Gastrocnemius medialis (tissue), 4 donors: ENCODE results near the gene CHN2.

Experiments used
- CTCF ChIP-seq, 5 experiments: fragments of 450-650 bp in 3 of 5; fragments of 200-600 bp in 2 of 5; sonication (generic) in 2 of 5; IDR thresholded peaks in 4 of 5; conservative IDR thresholded peaks in 1 of 5; 1 replicate in 4 of 5; 2 replicates in 1 of 5; pipeline ENCODE4 v1.5.1; 2016 to 2019; ENCODE audit warnings: antibody characterized with exemption in 5 of 5, mild to moderate bottlenecking in 3 of 5, moderate library complexity in 3 of 5
- POLR2A ChIP-seq, 2 donors: fragments of 450-650 bp; IDR thresholded peaks; one replicate each; pipeline ENCODE4 v1.6.1; 2017; ENCODE audit warnings: antibody characterized with exemption in 2 of 2, mild to moderate bottlenecking in 2 of 2, moderate library complexity in 2 of 2

- no peak for TF ChIP-seq CTCF (IDR thresholded peaks at IDR 0.05 in 4 of 5, conservative IDR thresholded peaks at IDR 0.05 in 1 of 5)
- TF ChIP-seq POLR2A (IDR thresholded peaks at IDR 0.05): no peak
Observed at GRCh38 chr7:29299086-29299485, 104.5 kb downstream of the CHN2 start.
